NCI-H526 (cell line): ENCODE results near the gene BICD2.

Experiments
- DNase-seq, 2 experiments: peaks; one replicate each; lab custom pipeline; 2025; lab: John Stamatoyannopoulos, UW

BICD2 gene

GRCh38 chr9:92714787-92715487, 49.7 kb downstream of the BICD2 start:
- DNase-seq, result no peak

DNA sequence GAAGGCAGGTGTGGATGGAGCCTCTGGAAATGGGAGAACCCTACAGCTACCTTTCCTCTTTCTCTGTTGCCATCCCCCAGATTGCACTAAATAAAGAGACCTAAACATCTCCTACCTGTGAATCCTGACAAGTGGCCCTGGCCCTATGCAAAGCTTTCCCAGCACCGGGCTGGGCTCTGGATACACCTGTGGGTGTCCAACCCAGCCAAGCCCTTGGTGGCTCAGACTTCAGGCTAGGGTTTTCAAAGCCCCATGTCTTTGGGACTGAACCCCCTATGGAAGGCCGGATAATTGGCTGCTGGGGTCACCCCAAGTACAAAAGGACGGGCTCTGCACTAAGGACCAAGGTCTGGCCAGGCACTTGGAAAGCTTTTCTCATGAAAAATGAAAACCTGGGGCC, 50.6 kb downstream of the BICD2 start:
- no peak for DNase-seq

DNA sequence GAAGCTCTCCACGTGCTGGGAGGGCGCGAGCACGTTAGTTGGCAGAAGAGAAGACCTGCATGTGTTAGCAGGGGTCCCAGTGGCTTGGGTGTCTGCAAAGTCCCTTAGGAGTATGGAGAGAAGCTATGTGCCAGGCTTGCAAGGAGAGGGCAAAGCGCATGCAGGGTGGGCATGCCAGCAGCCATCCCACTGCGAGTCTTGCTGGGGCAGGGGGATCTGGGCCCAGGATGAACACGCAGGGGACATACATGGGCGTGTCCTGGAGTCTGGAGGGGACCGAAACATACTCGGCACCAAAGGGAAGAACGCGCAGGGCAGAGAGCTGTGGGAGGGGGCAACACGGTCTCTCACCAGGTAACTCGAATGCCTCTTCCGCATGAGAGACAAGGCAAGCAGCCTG, 51.1 kb downstream of the BICD2 start:
- DNase-seq, result no peak

DNA sequence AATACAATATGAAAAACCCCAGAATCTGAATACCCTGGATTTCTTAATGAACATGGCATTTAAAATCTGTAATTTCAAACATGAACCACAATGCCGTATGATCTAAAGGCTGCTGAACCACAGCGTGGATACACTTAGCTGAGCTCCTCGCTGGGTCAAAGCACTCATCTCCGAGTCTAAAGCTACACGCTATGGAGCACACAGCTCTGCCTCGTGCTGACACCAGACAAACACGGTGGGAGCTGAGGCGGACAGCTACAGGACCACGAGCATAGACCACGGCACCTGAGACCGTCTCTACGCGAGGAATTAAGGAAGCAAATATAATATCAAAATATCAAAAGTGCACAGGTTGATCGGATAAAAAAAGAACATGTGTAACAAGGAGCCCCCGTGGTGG, 51.9 kb downstream of the BICD2 start:
- no peak for DNase-seq

- no peak for DNase-seq
Observed at GRCh38 chr9:92711844-92712243, 52.8 kb downstream of the BICD2 start.

DNA sequence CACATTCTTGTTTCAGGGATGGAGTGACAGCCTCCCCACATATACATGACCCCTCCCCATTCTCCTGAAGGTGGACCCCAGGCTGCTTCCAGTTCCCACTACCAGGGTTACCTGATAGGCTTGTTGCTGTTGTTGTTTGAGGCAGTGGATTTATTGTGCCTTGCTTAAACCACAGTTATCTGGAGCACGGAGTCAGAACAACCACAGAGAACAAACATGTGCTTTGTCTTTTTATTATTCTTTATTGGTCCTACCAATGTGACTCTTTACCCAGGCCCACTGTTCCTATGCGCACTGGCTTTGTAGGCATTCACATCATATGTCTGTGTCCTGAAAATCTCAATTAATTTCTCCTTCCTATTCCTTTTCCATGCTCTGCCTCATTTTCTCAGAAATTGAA, 53.5 kb downstream of the BICD2 start:
- no peak for DNase-seq

DNA sequence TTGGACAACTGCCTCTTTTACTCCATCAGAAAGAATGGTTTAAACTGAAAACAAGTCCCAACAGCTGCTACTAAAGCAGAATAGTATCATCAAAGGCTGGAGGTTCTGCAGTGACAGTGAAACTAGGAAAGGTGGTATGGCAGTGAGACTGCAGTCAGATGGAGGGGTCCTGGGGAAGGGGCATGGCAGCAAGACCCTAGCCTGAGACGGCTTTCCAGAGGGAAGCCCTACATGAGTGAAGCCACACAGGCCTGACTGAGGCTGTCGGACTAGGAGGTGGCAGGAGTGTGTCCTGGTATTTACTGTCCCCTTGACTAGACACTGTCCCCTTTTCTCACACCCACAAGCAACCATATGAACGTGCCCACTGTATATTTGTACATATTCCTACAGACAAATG, 54.3 kb downstream of the BICD2 start:
- DNase-seq, result no peak

- no peak for DNase-seq
Observed at GRCh38 chr9:92709954-92710353, 54.7 kb downstream of the BICD2 start.

DNA sequence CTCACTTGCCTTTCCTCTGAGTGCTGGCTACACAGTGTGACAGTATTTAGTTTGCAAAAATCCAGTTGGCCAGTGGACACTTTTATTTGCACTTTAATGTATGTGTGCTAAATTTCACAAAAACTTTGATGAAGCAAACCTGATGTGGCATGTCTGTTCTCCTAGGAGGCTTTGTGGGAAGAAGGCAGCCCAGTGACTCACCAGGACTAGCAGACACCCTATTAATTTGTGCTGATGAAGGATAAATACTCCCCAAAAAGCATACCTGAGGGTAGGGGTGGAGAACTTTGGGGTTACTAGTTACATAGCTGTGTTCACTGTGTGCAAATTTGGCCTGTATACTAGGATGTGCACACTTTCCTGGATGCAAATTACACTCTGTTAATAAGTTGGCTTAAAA, 55.4 kb downstream of the BICD2 start:
- no peak for DNase-seq

DNA sequence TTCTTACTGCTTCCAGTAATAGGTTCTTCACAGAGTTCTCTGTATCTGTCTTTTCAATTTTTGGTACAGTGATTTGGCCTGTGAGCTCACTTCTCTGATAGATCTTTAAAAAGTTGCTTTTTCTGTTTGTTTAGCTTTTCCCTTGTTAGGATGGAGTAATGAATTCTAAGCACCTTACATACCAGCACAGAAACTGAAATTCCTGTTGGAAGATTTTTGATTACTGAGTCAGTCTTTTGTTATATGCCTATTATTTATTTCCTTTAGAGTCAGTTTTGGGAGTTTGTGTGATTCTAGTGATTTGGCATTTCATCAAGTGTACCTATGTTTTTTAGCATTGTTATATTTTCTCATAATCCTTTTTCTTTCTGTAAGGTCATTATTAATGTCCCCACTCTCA, 57.1 kb downstream of the BICD2 start:
- DNase-seq, result no peak

- peak in 1 of 2 experiments; percentile 31 for DNase-seq
Observed at GRCh38 chr9:92706218-92706940, 58.3 kb downstream of the BICD2 start.

DNA sequence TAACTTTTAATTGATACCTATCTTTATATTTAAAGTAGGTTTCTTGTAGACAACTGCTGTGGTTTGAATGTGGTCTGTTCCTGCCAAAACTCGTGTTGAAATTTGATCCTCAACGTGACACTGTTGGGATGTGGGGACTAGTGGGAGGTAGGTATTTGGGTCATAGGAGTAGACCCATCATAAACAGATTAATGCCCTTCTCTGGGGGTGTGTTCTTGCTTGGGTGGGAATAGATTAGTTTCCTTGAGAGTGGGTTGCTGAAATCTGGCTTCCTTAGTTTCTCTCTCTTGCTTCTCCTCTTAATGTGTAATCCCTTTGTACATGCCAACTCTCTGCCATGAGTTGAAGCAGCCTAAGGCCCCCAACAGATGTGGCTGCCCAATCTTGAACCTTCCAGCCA, 60.1 kb downstream of the BICD2 start:
- DNase-seq, result no peak

DNA sequence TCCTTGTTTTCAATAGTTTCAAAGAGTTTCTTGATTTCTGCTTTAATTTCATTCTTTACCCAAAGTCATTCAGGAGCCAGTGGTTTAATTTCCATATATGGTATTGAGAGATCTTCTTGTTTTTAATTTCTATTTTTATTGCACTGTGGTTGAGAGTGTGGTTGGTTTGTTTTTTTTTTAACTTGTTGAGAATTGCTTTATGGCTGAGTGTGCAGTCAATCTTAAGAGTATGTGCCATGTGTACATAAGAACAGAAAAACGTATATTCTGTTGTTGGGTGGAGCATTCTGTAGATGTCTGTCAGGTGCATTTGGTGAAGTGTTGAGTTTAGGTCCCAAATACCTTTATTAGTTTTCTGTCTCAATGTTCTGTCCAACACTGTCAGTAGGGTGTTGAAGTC, 68.0 kb downstream of the BICD2 start:
- no peak for DNase-seq

DNA sequence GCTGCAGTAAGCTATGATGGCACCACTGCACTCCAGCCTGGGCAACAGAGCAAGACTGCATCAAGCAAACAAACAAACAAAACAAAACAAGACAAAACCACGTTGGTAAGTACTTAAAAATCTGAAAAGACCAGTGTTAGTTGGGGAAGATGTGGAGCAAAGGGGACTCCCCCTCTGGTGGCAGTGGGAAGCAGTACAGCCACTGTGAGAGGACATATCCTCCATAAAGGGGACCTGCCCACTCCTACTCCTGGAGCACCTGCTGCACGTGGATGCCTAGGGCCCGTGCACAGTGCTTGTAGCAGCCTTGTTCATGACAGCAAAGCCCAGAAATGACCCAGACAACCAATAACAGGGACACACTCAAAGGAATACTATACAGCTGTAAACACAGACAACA, 77.7 kb downstream of the BICD2 start:
- DNase-seq, result no peak

GRCh38 chr9:92685022-92685421, 79.6 kb downstream of the BICD2 start:
- no peak for DNase-seq

GRCh38 chr9:92682269-92682668, 82.4 kb downstream of the BICD2 start:
- no peak for DNase-seq

- DNase-seq, result no peak
Observed at GRCh38 chr9:92680166-92681119, 84.2 kb downstream of the BICD2 start.

- DNase-seq, result no peak
Observed at GRCh38 chr9:92679413-92680165, 85.0 kb downstream of the BICD2 start.

GRCh38 chr9:92671323-92671722, 93.3 kb downstream of the BICD2 start:
- DNase-seq, result no peak

DNA sequence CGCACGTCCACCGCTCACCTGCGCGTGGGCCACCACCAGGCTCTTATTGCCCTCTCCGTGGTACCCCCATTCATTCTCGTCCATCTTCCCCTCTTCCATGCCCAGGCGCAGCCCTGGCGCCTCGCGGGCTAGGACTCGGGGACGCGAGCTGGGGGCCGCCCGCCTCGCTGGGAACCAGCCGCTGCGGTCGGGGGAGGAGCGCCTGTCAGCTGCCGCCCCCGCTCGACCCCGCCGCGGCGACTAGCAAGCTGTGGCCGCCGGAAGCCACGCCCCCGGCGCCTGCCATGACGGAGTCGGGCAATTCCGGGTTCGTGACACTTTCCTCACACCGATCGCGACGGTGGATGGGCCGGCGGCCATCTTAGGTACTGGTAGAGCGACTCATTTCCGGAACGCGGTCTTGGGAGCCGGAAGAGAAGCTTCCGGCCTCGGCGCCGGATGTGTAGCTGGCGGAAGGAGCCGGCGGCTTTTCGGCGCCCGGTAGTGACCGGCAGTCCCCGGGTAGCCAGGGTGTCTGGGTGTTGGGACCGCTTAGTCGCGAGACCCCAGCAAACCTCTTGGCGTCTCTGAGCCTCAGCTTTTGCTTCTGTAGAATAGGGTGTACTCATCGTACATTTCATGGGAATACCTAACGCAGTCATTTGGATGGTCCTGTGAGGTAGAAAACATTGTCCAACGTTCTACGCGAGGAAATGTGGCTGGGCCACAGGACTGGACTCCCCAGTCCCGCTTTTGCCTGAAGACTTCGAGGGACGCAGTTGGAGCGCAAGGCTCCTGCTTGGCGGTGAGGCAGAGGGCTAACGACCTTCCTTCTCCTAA, 94.5 kb downstream of the BICD2 start, which contains the start of gene IPPK:
IPPK (minus strand) TSS at position 242 of the 819 bp plus-strand sequence; CDS start at position 99, 143 bp downstream.
- peak; percentile 92 to 97 for DNase-seq

- peak in 1 of 2 experiments; percentile 30 for DNase-seq
Observed at GRCh38 chr9:92669527-92669889, 95.1 kb downstream of the BICD2 start.
